Stimulated activated naive B cell treated with anti-CD40 and anti-IgM and Interleukin-4, amounts not matched to agents 10 μg/mL and 1 μg/mL and 100 μg/mL, for 72 hours (primary cell): ENCODE results near the gene HSPA12B.
"Not testable (repeated sequence)": the region's sequence is repeated elsewhere in the genome, so short reads cannot be mapped to it uniquely, and the experiment has no call there.

Experiments
- ATAC-seq, 2 donors: fragments of 150-1000 bp; cut with Tn5 transposase; replicated peaks; 2 replicates each; pipeline ENCODE4 v1.10.0; 2021; ENCODE audit warnings: moderate library complexity in 1 of 2
- DNase-seq: peaks from one replicate; pipeline ENCODE4 v3.0.0; 2021
- H3K27ac Mint-ChIP-seq: one replicate; pipeline ENCODE4 v1.8.0; 2022; ENCODE audit warnings: mild to moderate bottlenecking, mixed read lengths
- H3K27me3 Mint-ChIP-seq, 2 donors: one replicate each; pipeline ENCODE4 v1.8.0; 2022; ENCODE audit warnings: mixed read lengths in 2 of 2
- H3K36me3 Mint-ChIP-seq, 2 donors: one replicate each; pipeline ENCODE4 v1.8.0; 2022; ENCODE audit warnings: mixed read lengths in 2 of 2, mild to moderate bottlenecking in 1 of 2
- H3K4me1 Mint-ChIP-seq, 2 donors: one replicate each; pipeline ENCODE4 v1.8.0; 2022; ENCODE audit warnings: mixed read lengths in 2 of 2, mild to moderate bottlenecking in 1 of 2
- H3K4me3 Mint-ChIP-seq, 2 donors: one replicate each; pipeline ENCODE4 v1.8.0; 2022; ENCODE audit warnings: mild to moderate bottlenecking in 2 of 2, mixed read lengths in 2 of 2, moderate library complexity in 1 of 2
- H3K9me3 Mint-ChIP-seq, 2 donors: one replicate each; pipeline ENCODE4 v1.8.0; 2022; ENCODE audit warnings: mixed read lengths in 2 of 2, mild to moderate bottlenecking in 1 of 2

Gene HSPA12B

DNA sequence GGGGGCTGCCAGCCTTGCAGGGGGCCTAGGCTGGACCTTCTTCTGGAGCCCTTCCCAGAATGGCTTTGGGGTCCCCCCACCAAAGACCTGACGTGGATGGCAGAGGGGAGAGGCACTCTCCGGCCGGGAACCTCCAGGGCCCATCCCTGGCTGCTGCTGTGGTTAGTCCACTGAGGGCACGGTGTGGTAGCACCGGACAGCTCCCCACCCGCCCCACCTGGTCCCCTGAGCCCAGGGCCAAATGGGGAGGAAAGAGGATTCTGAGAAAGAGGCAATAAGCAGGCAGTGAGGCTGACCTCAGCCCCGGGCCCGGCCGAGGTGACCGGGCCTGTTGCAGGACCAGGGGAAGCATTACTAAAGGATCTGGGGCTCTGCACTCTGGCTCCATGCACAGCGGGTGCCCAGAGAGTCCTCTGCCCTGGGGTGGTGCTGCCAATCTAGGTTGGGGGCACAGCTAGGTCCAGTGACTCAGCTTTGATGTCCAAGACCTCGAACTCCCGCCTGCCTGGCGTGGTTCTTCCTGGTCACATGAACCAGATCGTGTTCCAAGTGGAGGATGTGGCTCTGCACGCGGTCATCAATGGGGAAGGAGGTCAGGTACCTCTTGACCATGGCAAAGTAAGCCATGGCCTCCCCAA is 51.9 kb downstream of the HSPA12B start:
- peak overlapping the region; percentile 61 to 62 for H3K4me3 Mint-ChIP-seq
- H3K27ac Mint-ChIP-seq: peak overlapping the region; percentile 84
- peaks cover 36 to 58% of the 10 kb centered on the region in 2 donors for H3K4me1 Mint-ChIP-seq
- H3K36me3 Mint-ChIP-seq: peaks cover 9 to 16% of the 10 kb centered on the region in 2 donors
- DNase-seq (no peak), ATAC-seq (no peak)
- no peaks in the 10 kb centered on the region for H3K9me3 Mint-ChIP-seq
- peaks cover 4% of the 10 kb centered on the region in 2 donors for H3K27me3 Mint-ChIP-seq

DNA sequence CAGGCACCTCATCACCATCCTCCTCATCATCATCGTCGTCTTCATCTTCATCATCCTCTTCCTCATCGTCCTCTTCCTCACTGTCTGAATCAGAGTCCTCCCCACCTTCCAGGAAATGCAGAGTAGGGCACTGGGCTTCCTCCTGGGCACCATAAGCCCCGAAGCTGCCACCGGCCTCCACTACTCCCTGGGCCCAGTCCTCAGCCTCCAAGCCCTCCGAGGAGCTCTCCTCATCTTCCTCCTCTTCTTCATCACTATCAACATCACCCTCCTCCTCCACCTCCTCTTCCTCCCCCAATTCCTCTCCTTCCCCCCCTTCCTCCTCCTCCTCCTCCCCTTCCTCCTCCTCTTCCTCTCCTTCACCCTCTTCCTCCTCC is 52.4 kb downstream of the HSPA12B start:
- peaks cover 31 to 53% of the 10 kb centered on the region in 2 donors for H3K4me1 Mint-ChIP-seq
- H3K27me3 Mint-ChIP-seq: no peaks in the 10 kb centered on the region
- no peak for DNase-seq
- ATAC-seq: no peak
- peak overlapping the region; percentile 61 to 62 for H3K4me3 Mint-ChIP-seq
- peaks cover 9 to 16% of the 10 kb centered on the region in 2 donors for H3K36me3 Mint-ChIP-seq
- no peaks in the 10 kb centered on the region for H3K9me3 Mint-ChIP-seq
- H3K27ac Mint-ChIP-seq: peak overlapping the region; percentile 84

DNA sequence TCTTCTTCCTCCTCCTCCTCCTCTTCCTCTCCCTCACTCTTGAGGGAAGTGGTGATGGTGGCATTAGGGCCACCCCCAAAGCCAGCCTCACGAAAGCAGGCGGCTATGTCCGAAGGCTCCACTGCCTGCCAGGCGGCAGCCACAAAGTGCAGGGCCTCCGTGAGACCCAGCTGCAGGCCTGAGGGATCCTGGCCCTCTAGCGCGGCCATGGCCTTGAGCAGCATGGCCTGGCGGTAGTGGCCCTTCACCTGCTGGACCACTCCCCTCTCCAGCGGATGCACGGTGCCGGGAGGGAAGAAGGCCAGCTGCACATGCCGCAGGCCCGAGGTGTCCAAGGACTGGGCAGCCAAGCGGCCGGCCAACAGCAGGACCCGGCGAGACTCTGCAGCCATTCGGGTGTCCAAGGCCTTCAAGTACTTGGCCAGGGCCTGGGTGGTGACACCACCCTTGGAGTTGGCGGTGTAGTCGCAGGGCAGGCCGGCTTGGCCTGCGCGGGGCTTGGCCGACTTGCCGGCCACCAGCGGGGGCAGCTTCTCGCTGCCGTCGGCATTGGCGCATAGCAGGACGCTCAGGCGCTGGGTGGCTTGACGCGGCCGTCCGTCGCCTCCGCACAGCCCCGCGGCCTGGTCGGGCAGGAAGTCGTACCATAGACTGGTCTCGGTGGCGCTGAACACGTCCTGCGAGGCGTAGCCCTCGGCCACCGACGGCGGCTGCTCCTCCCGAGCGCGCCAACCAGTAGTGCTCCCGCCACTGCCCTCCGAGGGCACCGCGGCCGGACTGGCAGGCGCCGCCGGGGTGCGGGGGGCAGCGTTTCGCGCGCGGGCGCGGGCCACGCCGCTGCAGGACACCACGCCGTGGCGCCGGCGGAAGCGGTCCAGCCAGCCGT is 53.0 kb downstream of the HSPA12B start:
- no peak overlapping the region for H3K27ac Mint-ChIP-seq
- H3K9me3 Mint-ChIP-seq: no peaks in the 10 kb centered on the region
- DNase-seq: no peak
- H3K27me3 Mint-ChIP-seq: no peaks in the 10 kb centered on the region
- ATAC-seq: no peak
- H3K4me3 Mint-ChIP-seq: peak overlapping the region; percentile 61 to 85
- peaks cover 28 to 51% of the 10 kb centered on the region in 2 donors for H3K4me1 Mint-ChIP-seq
- peaks cover 9 to 16% of the 10 kb centered on the region in 2 donors for H3K36me3 Mint-ChIP-seq

DNA sequence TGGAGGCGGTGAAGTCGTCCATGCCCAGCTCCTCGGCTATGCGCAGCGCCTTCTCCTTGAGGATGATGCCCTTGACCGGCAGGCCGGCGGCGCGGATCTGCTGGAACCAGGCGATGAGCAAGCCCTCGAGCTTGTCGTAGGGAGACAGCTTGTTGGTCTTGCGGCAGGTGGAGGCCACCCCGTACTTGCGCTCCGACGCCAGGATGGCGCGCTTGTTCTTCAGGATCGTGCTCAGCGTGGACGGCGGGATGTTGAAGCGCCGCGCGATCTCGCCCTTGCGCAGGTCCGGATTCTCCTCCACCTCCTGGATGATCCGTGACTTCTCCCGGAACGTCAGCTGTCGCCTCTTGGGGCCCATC is 53.6 kb downstream of the HSPA12B start:
- DNase-seq (no peak), ATAC-seq (peak; percentile 38 to 57)
- Mint-ChIP-seq H3K27me3 (no peaks in the 10 kb centered on the region), H3K4me1 (peaks cover 23 to 45% of the 10 kb centered on the region in 2 donors), H3K4me3 (peak overlapping the region; percentile 85 to 86), H3K9me3 (no peaks in the 10 kb centered on the region), H3K27ac (peak overlapping the region; percentile 81), H3K36me3 (peaks cover 9 to 16% of the 10 kb centered on the region in 2 donors)

DNA sequence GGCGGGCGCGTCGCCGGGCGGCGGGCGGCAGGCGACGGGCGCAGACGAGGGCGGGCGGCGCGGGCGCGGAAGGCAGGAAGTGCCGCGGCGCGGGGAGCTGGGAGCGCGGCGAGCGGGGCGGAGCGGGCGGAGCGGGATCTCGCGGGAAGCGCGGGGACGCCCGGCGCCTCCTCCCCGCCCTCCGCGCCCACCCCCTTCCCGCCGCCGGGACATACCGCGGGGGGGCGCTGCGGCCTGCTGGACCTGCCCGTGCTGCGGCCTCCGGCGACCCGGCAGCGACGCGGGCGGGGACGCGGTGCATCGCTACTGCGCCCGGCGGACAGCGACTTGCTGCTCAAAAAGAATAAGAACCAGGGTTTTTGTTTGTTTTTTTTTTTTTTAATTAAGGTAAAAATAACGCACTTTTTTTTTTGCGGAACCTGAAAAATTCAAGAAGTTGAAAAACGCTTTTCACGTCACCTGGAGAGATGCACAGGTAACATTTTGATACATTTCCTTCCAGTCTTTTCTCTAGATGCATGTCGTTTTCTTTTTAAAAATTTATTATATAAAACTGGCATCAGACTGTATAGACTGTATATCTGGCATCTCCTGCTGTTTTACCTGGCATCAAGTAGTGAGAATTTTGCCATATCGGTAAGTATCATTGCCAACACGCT is 54.3 kb downstream of the HSPA12B start, which contains the start of gene CENPB:
Gene CENPB (minus strand): TSS at position 76 of the 659 bp plus-strand sequence. CDS start 257 bp downstream, outside the sequence.
- H3K27me3 Mint-ChIP-seq: no peaks in the 10 kb centered on the region
- H3K4me3 Mint-ChIP-seq: peak within 1 kb of the TSS; percentile 85 to 86
- H3K4me1 Mint-ChIP-seq: peaks cover 19 to 38% of the 10 kb centered on the region in 2 donors

DNA sequence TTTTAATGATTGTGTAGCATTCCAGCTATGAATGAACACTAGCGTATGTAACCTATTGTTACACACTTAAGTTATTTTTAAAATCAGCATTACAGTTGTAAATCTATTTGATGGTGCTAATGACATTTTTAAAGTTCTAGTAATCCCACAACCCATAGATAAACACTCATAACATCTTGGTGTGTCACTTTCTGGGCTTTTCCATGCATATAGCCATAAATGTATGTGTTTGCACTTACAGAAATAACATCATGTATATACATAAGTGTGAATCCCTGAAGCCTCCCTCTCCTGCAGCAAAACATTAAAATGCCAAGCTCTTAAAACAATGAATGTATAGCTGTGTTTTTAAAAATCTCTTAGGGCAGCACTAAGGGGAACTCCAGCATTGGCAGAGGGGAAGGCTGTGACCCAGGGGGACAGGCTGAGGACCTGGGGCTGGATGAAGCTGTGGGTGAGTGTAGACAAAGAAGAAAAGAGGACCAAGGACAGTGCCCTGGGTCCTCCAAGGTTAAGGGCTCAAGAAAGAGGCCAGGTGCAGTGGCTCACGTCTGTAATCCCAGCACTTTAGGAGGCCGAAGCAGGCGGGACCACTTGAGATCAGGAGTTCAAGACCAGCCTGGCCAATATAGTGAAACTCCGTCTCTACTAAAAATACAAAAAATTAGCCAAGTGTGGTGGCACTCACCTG is 55.0 kb downstream of the HSPA12B start:
- Mint-ChIP-seq H3K4me3 (peak overlapping the region in 1 of 2 donors; percentile 8), H3K4me1 (peaks cover 19 to 34% of the 10 kb centered on the region in 2 donors), H3K36me3 (peaks cover 9 to 16% of the 10 kb centered on the region in 2 donors), H3K9me3 (no peaks in the 10 kb centered on the region), H3K27me3 (no peaks in the 10 kb centered on the region), H3K27ac (no peak overlapping the region)
- DNase-seq (no peak), ATAC-seq (no peak)

More for the DNA sequence above, 54.3 kb downstream of the HSPA12B start, which contains the start of gene CENPB:
- H3K9me3 Mint-ChIP-seq: no peaks in the 10 kb centered on the region
- DNase-seq (peak; percentile 90), ATAC-seq (peak; percentile 92 to 95)
- H3K36me3 Mint-ChIP-seq: peaks cover 9 to 16% of the 10 kb centered on the region in 2 donors
- peak within 1 kb of the TSS; percentile 81 for H3K27ac Mint-ChIP-seq

DNA sequence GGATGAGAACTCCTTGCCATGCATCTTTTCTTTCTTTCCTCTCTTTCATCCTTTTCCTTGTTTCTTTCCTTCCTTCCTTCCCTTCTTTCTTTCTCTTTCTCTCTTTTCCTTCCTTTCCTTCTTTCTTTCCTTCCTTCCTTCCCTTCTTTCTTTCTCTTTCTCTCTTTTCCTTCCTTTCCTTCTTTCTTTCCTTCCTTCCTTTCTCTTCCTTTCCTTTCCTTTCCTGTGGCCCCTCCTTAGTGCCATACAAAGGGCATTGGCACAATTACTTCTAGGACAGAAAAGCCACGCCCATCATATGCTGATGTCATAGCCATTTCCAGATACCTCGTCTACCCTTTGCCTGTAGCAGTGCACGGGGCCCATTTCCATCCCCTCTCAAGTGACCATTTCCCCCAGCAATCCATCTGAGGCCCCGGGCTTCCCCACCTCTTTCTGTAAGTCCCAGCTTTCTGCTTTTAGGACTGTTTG is 56.2 kb downstream of the HSPA12B start:
- Mint-ChIP-seq H3K27ac (no peak overlapping the region), H3K9me3 (no peaks in the 10 kb centered on the region), H3K36me3 (peaks cover 9 to 12% of the 10 kb centered on the region in 2 donors), H3K27me3 (no peaks in the 10 kb centered on the region), H3K4me1 (peaks cover 13 to 29% of the 10 kb centered on the region in 2 donors), H3K4me3 (no peak overlapping the region)
- no peak for DNase-seq
- no peak for ATAC-seq

DNA sequence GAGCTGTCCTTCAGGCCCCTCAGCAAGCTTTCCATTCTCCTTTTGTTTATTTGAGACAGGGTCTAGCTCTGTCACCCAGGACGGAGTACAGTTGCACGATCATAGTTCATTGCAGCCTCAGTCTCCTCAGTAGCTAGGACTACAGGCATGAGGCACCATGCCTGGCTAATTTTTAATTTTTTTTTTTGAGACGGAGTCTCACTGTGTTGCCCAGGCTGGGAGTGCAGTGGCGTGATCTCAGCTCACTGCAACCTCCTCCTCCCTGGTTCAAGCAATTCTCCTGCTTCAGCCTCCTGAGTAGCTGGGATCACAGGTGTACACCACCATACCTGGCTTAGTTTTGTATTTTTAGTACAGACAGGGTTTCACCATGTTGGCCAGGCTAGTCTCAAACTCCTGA is 56.7 kb downstream of the HSPA12B start:
- ATAC-seq, H3K27me3 Mint-ChIP-seq, H3K9me3 Mint-ChIP-seq, H3K27ac Mint-ChIP-seq, DNase-seq, H3K4me3 Mint-ChIP-seq: not testable (repeated sequence)
- H3K36me3 Mint-ChIP-seq: peaks cover 9 to 11% of the 10 kb centered on the region in 2 donors
- peaks cover 13 to 24% of the 10 kb centered on the region in 2 donors for H3K4me1 Mint-ChIP-seq

DNA sequence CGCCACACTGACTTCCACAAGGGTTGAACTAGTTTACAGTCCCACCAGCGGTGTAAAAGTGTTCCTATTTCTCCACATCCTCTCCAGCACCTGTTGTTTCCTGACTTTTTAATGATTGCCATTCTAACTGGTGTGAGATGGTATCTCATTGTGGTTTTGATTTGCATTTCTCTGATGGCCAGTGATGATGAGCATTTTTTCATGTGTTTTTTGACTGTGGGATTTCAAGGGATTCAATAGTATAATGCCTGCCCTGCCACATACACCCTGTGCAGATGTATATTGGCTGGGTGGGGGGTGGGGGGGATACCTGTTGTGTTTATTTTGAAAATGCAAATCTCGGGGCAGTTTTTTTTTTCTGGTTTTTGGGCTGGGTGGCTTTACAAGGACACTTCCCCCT is 61.7 kb downstream of the HSPA12B start:
- H3K9me3 Mint-ChIP-seq, H3K27ac Mint-ChIP-seq, H3K27me3 Mint-ChIP-seq: not testable (repeated sequence)

DNA sequence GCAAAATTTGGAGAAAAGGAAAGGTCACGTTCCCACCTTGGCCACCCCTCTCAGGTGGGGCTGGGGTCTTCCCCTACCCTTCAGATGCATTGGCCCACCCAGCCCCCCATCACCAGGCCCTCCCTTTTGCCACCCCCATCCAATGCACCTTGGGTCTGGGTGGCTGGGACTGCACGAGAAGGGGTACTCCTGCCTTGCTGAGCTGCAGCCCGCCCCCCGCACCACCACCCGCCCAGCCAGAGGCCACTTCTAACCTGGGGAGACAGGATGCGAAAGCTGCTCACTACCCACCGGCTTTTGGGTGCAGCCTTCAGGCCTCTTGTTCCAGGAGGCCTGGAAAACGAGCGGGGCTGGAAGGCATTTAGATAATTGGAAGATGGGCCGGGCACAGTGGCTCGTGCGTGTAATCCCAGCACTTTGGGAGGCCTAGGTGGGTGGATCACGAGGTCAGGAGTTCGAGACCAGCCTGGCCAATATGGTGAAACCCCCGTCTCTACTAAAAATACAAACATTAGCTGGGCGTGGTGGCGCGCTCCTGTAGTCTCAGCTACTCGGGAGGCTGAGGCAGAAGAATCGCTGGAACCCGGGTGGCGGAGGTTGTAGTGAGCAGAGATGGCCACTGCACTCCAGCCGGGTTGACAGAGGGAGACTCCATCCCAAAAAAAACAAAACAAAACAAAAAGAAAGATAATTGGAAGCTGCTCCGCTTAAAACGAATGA is 62.4 kb downstream of the HSPA12B start:
- peaks cover 28 to 46% of the 10 kb centered on the region in 2 donors for H3K4me1 Mint-ChIP-seq

More for the DNA sequence above, 61.7 kb downstream of the HSPA12B start:
- not testable (repeated sequence) for DNase-seq, ATAC-seq, H3K36me3 Mint-ChIP-seq, H3K4me3 Mint-ChIP-seq
- H3K4me1 Mint-ChIP-seq: peaks cover 21 to 39% of the 10 kb centered on the region in 2 donors

DNA sequence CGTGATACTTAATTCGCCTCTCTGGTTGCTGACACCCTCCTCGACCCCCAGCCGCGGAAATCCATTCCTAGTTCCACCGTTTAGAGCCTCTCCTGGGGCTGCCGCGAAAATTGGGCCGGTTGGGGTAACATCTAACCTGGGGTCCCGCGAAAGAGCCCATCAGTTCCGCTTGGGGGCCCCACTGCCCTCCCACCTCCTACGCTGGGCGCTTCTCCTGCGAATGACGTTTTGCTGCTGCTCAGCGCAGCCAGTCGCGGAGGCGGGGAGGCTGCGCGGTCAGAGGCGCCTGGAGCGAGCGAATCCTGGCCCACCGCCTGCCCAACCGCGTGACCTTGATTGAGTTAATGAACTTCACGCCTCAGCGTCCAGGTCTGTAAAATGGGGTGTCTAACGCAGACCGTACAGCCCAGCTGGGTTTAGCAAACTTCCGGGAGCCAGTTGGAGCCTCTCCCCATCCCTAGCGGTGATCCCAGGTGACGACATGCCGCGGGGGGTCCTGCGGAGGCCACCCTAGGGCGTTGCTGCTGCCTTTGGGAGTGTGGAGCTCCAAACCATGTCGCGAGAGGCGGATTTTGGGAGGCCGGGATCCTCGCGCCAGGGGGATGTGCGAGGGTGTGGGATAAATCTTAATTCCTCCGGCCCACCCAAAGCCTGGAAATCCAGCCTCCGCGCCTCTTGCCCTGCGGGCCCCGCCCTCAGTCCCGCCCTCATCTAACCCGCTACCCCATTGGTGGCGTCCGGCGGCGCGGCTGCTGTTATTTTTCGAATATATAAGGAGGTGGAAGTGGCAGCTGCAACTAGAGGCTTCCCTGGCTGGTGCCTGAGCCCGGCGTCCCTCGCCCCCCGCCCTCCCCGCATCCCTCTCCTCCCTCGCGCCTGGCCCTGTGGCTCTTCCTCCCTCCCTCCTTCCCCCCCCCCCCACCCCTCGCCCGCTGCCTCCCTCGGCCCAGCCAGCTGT is 63.3 kb downstream of the HSPA12B start, which contains the start of gene CDC25B:
Gene CDC25B (plus strand): TSS at position 800 of the 958 bp plus-strand sequence. CDS start 222 bp downstream, outside the sequence.
- DNase-seq (peak; percentile 77), ATAC-seq (peak; percentile 85 to 86)
- Mint-ChIP-seq H3K36me3 (peaks cover 0 to 4% of the 10 kb centered on the region in 2 donors), H3K27me3 (no peaks in the 10 kb centered on the region), H3K4me3 (peak within 1 kb of the TSS; percentile 91 to 96), H3K9me3 (no peaks in the 10 kb centered on the region), H3K27ac (peak within 1 kb of the TSS; percentile 96), H3K4me1 (peaks cover 36 to 55% of the 10 kb centered on the region in 2 donors)

More for the DNA sequence above, 62.4 kb downstream of the HSPA12B start:
- Mint-ChIP-seq H3K4me3 (peak overlapping the region; percentile 91 to 96), H3K27ac (peak overlapping the region; percentile 96), H3K36me3 (peaks cover 0 to 4% of the 10 kb centered on the region in 2 donors), H3K27me3 (no peaks in the 10 kb centered on the region), H3K9me3 (no peaks in the 10 kb centered on the region)
- DNase-seq: no peak
- ATAC-seq: no peak
